Breast epithelium (tissue), 4 donors: ENCODE measurements around the gene CERS1. TPM values are rescaled to one million over a fixed set of nuclear protein-coding genes. Genes with fewer than 3 reads are reported as not detected.

Experiments
- DNase-seq, 2 donors: peaks; one replicate each; pipeline ENCODE4 v3.0.0-alpha.2; 2019; ENCODE audit warnings: low spot score in 2 of 2
- H3K27ac ChIP-seq, 2 donors: fragments of 200-600 bp; sonication (generic) in 1 of 2; one replicate each; pipeline ENCODE4 v1.5.1; 2016 to 2019; ENCODE audit warnings: mild to moderate bottlenecking in 1 of 2
- H3K27me3 ChIP-seq, 2 donors: fragments of 200-600 bp; sonication (generic) in 1 of 2; one replicate each; pipeline versions ENCODE4 v1.5.1 to v1.6.0; 2017 to 2019; ENCODE audit warnings: control low read depth in 1 of 2, mild to moderate bottlenecking in 1 of 2
- H3K36me3 ChIP-seq: fragments of 200-600 bp; one replicate; pipeline ENCODE4 v1.5.1; 2019
- H3K4me1 ChIP-seq, 2 donors: fragments of 200-600 bp; sonication (generic); one replicate each; pipeline ENCODE4 v1.5.1; 2016 to 2019; ENCODE audit warnings: control low read depth in 1 of 2
- H3K4me3 ChIP-seq, 3 donors: fragments of 200-600 bp; sonication (generic); 1 replicate in 2 of 3; 2 replicates in 1 of 3; pipeline ENCODE4 v1.5.1; 2016 to 2019; ENCODE audit warnings: mild to moderate bottlenecking in 3 of 3, moderate library complexity in 2 of 3
- H3K9me3 ChIP-seq, 2 donors: fragments of 200-600 bp; sonication (generic) in 1 of 2; one replicate each; pipeline ENCODE4 v1.5.1; 2016 to 2019; ENCODE audit warnings: control low read depth in 1 of 2
- POLR2A ChIP-seq: fragments of 450-650 bp; IDR thresholded peaks from one replicate; pipeline ENCODE4 v1.6.1; 2016; ENCODE audit warnings: antibody characterized with exemption, mild to moderate bottlenecking, moderate library complexity
- POLR2AphosphoS5 ChIP-seq, 3 donors: sonication (generic); formaldehyde crosslinking; IDR thresholded peaks; one replicate each; pipeline ENCODE4 v1.6.1; 2017; ENCODE audit warnings: antibody characterized with exemption in 3 of 3
- intact Hi-C: fragments of 100-400 bp; cut with DNase I; formaldehyde crosslinking; loops from one replicate; pipeline ENCODE4 v1.15.1; 2023; ENCODE audit warnings: low total_unique reads
- total RNA-seq, 3 donors: library from RNA; depleted of rRNA; stranded (reverse); fragments of >200 nt; gene quantifications; one replicate each; pipeline ENCODE4 v1.1.0, GENCODE V29; 2016
- TF ChIP-seq, protein P1 (sequence below), 3 donors: fragments of 450-650 bp; IDR thresholded peaks; one replicate each; pipeline ENCODE4 v1.5.1; 2016 to 2017; ENCODE audit warnings: antibody characterized with exemption in 3 of 3, mild to moderate bottlenecking in 3 of 3, moderate library complexity in 3 of 3

The CERS1 gene
- total RNA-seq, 3 donors from 2014 or later = 0.29 to 0.66 TPM; not detected in 1

DNA sequence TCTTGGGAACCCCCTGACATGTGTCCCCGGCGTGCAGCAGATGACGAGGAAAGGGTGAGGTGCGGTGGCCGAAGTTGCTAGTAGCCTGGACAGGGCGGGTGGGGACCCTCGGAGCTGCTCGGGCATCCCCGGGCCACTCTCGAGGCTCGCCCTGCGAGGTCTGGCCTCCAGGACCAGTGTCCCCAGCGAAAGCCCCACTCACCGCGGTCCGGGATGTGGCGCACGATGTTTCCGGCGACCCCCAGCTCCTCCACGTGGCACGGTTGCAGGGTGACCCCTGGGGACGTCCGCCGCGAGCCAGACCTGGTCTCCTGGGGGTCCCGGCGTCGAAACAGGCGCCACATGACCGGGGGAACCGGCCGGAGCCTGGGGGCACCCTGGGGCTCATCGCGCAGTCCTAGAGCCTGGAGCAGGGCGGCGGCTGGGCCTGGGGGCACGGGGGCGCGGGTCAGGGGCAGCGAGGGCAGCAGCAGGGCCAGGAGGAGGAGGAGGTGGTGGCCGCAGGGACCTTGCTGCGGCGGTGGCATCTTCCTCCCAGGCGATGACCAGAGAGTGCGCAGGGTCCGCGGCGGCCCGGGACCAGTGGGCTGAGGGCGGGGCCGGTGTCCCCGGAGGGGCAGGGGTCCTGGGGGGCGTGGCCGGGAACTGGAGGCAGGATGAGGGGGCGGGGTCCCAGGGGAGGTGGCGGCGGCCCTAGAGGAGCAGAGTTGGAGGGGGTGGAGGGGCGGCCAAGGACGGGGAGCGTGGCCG, 26.0 kb downstream of the CERS1 start:
- DNase-seq = no peak
- Histone ChIP-seq H3K27me3 (no peaks in the 10 kb centered on the region), H3K27ac (no peak overlapping the region), H3K4me3 (no peak overlapping the region), H3K9me3 (no peaks in the 10 kb centered on the region), H3K36me3 (no peaks in the 10 kb centered on the region), H3K4me1 (no peaks in the 10 kb centered on the region)
- TF ChIP-seq, protein P1, sequence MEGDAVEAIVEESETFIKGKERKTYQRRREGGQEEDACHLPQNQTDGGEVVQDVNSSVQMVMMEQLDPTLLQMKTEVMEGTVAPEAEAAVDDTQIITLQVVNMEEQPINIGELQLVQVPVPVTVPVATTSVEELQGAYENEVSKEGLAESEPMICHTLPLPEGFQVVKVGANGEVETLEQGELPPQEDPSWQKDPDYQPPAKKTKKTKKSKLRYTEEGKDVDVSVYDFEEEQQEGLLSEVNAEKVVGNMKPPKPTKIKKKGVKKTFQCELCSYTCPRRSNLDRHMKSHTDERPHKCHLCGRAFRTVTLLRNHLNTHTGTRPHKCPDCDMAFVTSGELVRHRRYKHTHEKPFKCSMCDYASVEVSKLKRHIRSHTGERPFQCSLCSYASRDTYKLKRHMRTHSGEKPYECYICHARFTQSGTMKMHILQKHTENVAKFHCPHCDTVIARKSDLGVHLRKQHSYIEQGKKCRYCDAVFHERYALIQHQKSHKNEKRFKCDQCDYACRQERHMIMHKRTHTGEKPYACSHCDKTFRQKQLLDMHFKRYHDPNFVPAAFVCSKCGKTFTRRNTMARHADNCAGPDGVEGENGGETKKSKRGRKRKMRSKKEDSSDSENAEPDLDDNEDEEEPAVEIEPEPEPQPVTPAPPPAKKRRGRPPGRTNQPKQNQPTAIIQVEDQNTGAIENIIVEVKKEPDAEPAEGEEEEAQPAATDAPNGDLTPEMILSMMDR (IDR thresholded peaks at IDR 0.05) = no peak
- no peak for TF ChIP-seq POLR2AphosphoS5 (IDR thresholded peaks at IDR 0.05)
- intact Hi-C loops = loop anchor here (10.0 kb wide), 1 partner anchor 275 kb away; no protein-coding TSS in a partner anchor

DNA sequence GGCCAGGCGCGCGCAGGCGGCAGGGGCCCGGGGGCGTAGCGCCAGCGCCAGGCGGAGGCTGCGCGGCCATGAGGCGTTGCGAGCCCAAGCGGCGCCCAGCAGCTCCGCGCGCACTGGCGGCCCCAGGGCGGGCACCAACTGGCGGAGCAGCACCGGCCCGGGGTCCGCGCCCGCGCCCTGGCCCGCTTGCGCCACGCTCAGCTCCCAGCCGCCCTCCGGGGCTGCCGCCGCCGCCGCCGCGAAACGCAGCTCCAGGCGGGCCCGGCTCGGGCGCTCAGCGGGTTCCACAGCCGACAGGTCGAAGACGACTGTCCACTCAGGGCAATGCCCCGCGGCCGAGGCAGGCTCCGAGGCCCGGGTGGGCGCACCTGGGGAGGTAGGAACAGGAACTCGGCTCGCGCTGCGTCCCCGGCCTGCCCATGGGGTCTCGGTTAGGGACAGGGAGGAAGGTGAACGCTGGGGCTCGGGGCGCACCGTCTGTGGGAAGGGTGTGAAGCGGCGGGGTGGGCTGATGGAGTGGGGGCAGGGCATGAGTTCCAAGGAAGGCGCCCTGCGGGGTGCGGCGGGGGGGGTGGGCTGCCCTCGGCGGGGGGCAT, 26.8 kb downstream of the CERS1 start:
- Histone ChIP-seq H3K4me1 (no peaks in the 10 kb centered on the region), H3K9me3 (no peaks in the 10 kb centered on the region), H3K4me3 (peak overlapping the region in 1 of 3 donors; percentile 28), H3K27me3 (no peaks in the 10 kb centered on the region), H3K36me3 (peaks cover under 1% of the 10 kb centered on the region), H3K27ac (no peak overlapping the region)
- TF ChIP-seq, protein P1 (IDR thresholded peaks at IDR 0.05) = no peak
- no peak for TF ChIP-seq POLR2AphosphoS5 (IDR thresholded peaks at IDR 0.05)
- no peak for TF ChIP-seq POLR2A
- no peak for DNase-seq
- intact Hi-C loops = loop anchor here (10.0 kb wide), 1 partner anchor 274 kb away; no protein-coding TSS in a partner anchor

DNA sequence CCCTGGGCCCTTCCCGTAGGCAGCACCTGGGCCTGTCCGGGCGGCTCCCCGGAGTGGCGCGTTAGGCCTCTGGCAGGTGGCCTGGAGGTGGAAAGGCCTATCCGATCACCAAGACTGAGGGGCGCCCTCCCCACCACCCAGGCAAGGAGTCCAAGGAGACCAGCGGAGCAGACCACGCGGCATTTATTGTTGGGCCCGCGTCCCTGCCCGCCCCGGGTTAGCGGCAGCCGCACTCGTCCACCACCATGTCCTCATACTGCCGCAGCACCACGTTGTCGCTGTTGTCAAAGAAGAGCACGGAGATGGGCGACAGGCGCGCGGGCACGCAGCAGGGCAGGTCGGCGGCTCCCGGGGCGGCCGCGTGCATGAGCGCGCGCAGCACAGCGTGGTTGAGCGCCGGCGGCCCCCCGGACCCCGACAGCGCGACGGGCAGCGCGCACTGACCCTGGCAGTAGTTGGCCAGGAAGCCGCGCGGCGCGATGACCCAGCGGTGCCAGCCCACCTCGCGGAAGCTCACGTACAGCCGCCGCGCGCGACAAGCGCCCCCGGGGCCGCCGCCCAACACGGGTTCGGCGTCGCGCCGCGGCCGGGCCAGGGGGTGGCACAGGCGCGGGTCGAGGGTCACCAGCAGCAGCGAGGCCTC, 27.5 kb downstream of the CERS1 start:
- Histone ChIP-seq H3K36me3 (peaks cover 6% of the 10 kb centered on the region), H3K4me3 (peak overlapping the region in 1 of 3 donors; percentile 28), H3K27me3 (no peaks in the 10 kb centered on the region), H3K9me3 (no peaks in the 10 kb centered on the region), H3K27ac (no peak overlapping the region), H3K4me1 (no peaks in the 10 kb centered on the region)
- intact Hi-C loops = loop anchor here (10.0 kb wide), 1 partner anchor 274 kb away; no protein-coding TSS in a partner anchor
- no peak for DNase-seq
- TF ChIP-seq POLR2AphosphoS5 (IDR thresholded peaks at IDR 0.05) (no peak), POLR2A (no peak)
- TF ChIP-seq, protein P1 (IDR thresholded peaks at IDR 0.05) = no peak

DNA sequence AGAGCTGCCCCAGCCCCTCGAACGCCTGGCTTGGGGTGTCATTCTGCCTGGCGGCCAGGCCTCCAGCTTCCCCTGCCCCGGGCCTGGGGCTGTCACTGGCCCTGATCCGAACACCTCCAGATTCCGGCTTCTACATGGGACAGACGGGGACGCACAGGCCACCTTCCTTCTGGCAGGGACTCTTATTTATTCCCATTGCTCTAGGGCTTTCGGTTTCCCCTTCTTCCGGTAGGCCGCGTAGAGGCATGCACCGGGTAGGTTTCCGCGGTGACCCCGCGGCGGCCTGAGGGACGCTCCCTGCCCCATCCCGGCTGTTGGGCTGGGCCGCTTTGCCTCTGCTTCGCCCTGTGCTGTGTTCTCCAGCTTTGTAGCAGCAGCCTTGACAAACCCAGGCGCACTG, 28.2 kb downstream of the CERS1 start:
- intact Hi-C loops = loop anchor here (10.0 kb wide), 1 partner anchor 273 kb away; no protein-coding TSS in a partner anchor
- Histone ChIP-seq H3K4me3 (no peak overlapping the region), H3K27me3 (no peaks in the 10 kb centered on the region), H3K9me3 (no peaks in the 10 kb centered on the region), H3K27ac (no peak overlapping the region), H3K4me1 (no peaks in the 10 kb centered on the region), H3K36me3 (peaks cover 14% of the 10 kb centered on the region)
- TF ChIP-seq, protein P1 (IDR thresholded peaks at IDR 0.05) = no peak
- no peak for TF ChIP-seq POLR2A
- TF ChIP-seq POLR2AphosphoS5 (IDR thresholded peaks at IDR 0.05) = no peak
- DNase-seq = no peak
